AG09319 (cell line): ENCODE results near the gene MUC5AC.

Source experiments
- DNase-seq: peaks from one replicate; pipeline ENCODE4 v3.0.0-alpha.2; 2010; ENCODE audit warnings: low read depth; ENCODE audit errors: extremely low read depth
- CTCF ChIP-seq: IDR thresholded peaks from 2 replicates; pipeline ENCODE4 v1.5.1; 2011; ENCODE audit warnings: low read depth, mild to moderate bottlenecking, inconsistent platforms, low read length, moderate library complexity

Gene MUC5AC

DNA sequence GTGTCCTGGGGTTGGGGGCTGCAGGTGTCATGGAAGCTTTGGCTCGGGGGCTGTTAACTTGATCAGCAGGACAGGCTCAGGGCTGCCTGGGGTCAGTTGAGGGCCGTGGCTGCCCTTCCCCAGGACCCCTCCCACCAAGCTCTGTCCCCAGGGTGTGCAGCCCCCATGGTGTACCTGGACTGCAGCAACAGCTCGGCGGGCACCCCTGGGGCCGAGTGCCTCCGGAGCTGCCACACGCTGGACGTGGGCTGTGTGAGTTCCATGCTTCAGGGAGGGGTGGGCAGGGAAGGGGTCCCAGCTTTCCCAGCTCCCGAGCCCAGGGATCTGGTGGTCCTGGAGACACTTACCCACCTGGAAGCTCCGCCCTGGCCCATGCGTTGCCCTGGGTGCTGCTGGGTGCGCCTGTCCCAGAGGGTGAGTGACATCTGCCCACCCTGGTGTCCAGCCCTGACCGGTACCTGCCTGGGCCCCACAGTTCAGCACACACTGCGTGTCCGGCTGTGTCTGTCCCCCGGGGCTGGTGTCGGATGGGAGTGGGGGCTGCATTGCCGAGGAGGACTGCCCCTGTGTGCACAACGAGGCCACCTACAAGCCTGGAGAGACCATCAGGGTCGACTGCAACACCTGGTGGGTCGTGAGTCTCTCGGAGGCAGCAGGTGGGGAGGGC, 76.4 kb downstream of the MUC5AC start:
- TF ChIP-seq CTCF: no peak
- DNase-seq: no peak

DNA sequence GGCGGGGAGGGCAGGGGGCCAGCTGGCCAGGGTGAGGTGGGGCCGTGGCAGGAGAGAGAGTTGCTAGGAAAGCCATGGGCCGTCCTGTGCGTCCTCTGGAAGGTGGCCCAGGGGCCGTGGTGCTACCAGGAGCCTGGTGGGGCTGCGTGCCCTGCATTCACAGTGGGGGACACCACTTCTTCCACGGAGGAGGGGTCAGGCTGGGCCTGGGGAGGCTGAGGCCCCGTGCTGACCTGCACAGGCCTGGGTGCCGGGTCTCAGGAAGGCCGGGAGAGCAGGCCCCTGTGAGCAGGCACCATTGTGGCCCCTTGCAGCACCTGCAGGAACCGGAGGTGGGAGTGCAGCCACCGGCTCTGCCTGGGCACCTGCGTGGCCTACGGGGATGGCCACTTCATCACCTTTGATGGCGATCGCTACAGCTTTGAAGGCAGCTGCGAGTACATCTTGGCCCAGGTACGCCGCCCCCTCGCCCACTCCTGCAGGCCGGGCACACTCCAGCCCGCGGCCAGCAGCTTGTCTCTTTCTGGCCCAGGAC, 77.1 kb downstream of the MUC5AC start:
- TF ChIP-seq CTCF: no peak
- DNase-seq: no peak

- no peak for TF ChIP-seq CTCF
- DNase-seq: no peak
Measured at GRCh38 chr11:1235306-1235900, 77.7 kb downstream of the MUC5AC start.

GRCh38 chr11:1235901-1236315, 78.2 kb downstream of the MUC5AC start:
- no peak for DNase-seq
- no peak for TF ChIP-seq CTCF

DNA sequence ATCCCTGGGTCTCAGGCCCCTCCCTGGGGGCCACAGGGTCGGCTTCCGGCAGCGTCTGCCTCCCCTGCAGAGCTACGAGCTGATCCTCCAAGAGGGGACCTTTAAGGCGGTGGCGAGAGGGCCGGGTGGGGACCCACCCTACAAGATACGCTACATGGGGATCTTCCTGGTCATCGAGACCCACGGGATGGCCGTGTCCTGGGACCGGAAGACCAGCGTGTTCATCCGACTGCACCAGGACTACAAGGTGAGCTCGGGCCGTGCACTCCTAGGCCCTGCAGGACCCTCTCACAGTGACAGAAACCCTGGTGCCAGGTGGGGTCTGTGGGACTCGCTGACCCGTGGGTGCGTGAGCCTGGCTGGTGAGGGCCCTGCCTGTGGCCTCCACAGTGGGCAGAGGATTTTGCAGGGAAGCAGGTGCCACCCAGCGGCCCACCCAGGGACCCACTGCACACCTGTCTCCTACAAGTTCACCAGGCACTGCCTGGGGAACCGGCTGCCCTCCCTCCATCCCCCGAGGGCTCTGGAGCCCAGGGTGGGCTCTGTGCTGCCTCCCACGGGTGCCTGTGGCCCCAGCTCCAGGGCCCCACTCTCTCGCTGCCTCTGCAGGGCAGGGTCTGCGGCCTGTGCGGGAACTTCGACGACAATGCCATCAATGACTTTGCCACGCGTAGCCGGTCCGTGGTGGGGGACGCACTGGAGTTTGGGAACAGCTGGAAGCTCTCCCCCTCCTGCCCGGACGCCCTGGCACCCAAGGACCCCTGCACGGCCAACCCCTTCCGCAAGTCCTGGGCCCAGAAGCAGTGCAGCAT, 78.8 kb downstream of the MUC5AC start:
- TF ChIP-seq CTCF: no peak
- DNase-seq: no peak

DNA sequence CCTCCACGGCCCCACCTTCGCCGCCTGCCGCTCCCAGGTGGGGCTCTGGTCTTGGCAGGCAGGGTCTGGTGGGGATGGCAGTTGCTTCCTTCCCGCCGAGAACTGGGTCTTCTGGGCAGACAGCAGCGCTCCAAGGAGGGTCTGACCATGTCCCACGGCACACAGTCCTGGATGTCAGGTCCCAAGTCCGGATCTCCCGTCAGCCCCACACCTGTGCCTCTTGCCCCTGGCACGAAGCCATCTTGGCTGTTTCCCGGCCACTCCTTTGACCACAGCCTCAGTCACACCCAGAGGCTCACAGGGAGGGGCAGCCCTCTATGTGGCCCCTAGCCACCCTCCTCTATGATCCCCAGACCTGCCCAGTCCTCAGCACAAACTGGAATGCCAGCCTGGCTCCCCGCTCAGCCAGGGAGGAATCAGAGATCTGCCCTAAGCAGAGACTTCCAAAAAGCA, 79.4 kb downstream of the MUC5AC start:
- DNase-seq: no peak
- TF ChIP-seq CTCF: no peak

DNA sequence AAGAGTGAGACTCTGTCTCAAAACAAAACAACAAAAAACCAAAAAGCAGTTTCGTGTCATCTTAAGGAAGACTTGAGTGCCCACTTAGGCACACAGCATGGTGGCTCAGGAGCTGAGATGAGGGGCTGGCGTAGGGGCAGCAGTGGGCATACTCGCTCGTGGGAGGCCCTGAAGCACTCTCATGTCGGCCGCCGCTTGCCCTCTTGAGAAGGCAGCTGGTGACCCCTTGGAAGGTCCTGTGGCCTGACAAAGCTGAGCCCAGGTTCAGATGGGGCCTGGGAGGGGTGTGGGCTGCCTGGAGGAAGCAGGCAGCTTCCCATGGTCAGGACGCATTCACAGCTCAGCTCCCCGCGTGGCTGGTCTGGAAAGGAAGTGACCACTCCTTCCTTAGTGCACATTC, 80.1 kb downstream of the MUC5AC start:
- DNase-seq: no peak
- no peak for TF ChIP-seq CTCF
